ENCODE measurements around the gene PLXNA2.

DNA sequence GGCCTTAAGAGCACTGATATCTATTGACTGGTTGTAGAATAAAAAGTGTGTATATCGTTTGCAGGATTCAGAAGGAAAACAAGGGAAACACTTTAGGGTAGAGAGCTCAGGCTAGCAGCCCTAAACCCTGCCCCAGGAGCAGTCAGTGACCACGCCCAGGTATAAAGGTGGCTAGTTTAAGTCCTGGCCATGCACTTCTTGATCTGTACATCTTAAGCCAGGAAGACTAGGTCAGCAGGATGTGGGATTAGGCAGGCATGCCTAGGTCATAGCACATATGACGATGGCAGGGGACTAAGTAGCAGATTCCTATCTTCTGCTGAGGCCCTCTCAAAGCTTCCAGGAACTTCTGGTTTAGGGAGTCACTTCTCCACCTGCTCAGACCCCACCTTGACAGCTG is 175.3 kb downstream of the PLXNA2 start:
- TF ChIP-seq, protein P1, sequence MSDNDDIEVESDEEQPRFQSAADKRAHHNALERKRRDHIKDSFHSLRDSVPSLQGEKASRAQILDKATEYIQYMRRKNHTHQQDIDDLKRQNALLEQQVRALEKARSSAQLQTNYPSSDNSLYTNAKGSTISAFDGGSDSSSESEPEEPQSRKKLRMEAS (IDR thresholded peaks at IDR 0.05): no peak
- TF ChIP-seq, protein P2, sequence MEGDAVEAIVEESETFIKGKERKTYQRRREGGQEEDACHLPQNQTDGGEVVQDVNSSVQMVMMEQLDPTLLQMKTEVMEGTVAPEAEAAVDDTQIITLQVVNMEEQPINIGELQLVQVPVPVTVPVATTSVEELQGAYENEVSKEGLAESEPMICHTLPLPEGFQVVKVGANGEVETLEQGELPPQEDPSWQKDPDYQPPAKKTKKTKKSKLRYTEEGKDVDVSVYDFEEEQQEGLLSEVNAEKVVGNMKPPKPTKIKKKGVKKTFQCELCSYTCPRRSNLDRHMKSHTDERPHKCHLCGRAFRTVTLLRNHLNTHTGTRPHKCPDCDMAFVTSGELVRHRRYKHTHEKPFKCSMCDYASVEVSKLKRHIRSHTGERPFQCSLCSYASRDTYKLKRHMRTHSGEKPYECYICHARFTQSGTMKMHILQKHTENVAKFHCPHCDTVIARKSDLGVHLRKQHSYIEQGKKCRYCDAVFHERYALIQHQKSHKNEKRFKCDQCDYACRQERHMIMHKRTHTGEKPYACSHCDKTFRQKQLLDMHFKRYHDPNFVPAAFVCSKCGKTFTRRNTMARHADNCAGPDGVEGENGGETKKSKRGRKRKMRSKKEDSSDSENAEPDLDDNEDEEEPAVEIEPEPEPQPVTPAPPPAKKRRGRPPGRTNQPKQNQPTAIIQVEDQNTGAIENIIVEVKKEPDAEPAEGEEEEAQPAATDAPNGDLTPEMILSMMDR (IDR thresholded peaks at IDR 0.05 in 2 of 3, conservative IDR thresholded peaks at IDR 0.05 in 1 of 3; ENCODE audit: borderline replicate concordance in 1 of 3, insufficient read depth in 1 of 3, low read depth in 2 of 3, low read length in 2 of 3): no peak
- TF ChIP-seq POLR2AphosphoS5 (IDR thresholded peaks at IDR 0.05; ENCODE audit: low read depth, low read length) (no peak), RAD21 (IDR thresholded peaks at IDR 0.05; ENCODE audit: low read depth) (no peak), YY1 (IDR thresholded peaks at IDR 0.05; ENCODE audit: extremely low read depth, insufficient replicate concordance, low read depth, low read length) (no peak), EZH2 (IDR thresholded peaks at IDR 0.05) (no peak), POLR2A (IDR thresholded peaks at IDR 0.05; ENCODE audit: borderline replicate concordance, extremely low read depth, insufficient read depth, insufficient read length) (no peak), ZNF274 (IDR thresholded peaks at IDR 0.05; ENCODE audit: low read depth, low read length) (no peak), SRF (IDR thresholded peaks at IDR 0.05; ENCODE audit: low read depth) (no peak), CBX3 (IDR thresholded peaks at IDR 0.05; ENCODE audit: low read depth) (no peak), EZH2phosphoT487 (IDR thresholded peaks at IDR 0.05; ENCODE audit: borderline replicate concordance) (no peak), CEBPB (IDR thresholded peaks at IDR 0.05; ENCODE audit: low read depth) (no peak)

Measured in HCT116 (cell line).